WTC11 (cell line): ENCODE measurements around the gene N4BP2L2. TPM values are rescaled to one million over a fixed set of nuclear protein-coding genes. Genes with fewer than 3 reads are reported as not detected.

Experiments
- ATAC-seq: fragments of 200-7000 bp; cut with Tn5 transposase; 2 replicates; pipeline ENCODE4 v1.10.0; 2021; ENCODE audit warnings: mild to moderate bottlenecking, moderate library complexity
- CTCF ChIA-PET: fragments of 300-600 bp; sonication (Branson Sonifier 250); formaldehyde crosslinking; loops from one replicate; lab custom pipeline; 2021; ENCODE audit warnings: antibody characterized with exemption; lab: Charles Lee
- POLR2A ChIA-PET: fragments of 350-600 bp; sonication (Branson Sonifier 250); formaldehyde crosslinking; loops from one replicate; lab custom pipeline; 2021; ENCODE audit warnings: antibody characterized with exemption; lab: Charles Lee
- DNase-seq: peaks from one replicate; pipeline ENCODE4 v3.0.0; 2021; ENCODE audit warnings: low spot score
- H3K27ac Mint-ChIP-seq: 2 replicates; pipeline ENCODE4 v1.8.0; 2021; ENCODE audit warnings: mixed read lengths
- H3K27me3 Mint-ChIP-seq: 2 replicates; pipeline ENCODE4 v1.8.0; 2021; ENCODE audit warnings: low read depth, mild to moderate bottlenecking, moderate library complexity, mixed read lengths
- H3K36me3 Mint-ChIP-seq: 2 replicates; pipeline ENCODE4 v1.8.0; 2021; ENCODE audit warnings: mixed read lengths
- H3K4me1 Mint-ChIP-seq: 2 replicates; pipeline ENCODE4 v1.8.0; 2022; ENCODE audit warnings: mixed read lengths
- H3K4me3 Mint-ChIP-seq: 2 replicates; pipeline ENCODE4 v1.8.0; 2021; ENCODE audit warnings: mild to moderate bottlenecking, moderate library complexity, mixed read lengths
- H3K9me3 Mint-ChIP-seq: 2 replicates; pipeline ENCODE4 v1.8.0; 2021; ENCODE audit warnings: mixed read lengths
- EMX1 ChIP-seq: fragments of 250-450 bp; sonication (Bioruptor Pico); IDR thresholded peaks from 2 replicates; pipeline ENCODE4 v1.8.0; 2021; ENCODE audit warnings: mild to moderate bottlenecking
- ETV6 ChIP-seq: sonication (generic); formaldehyde crosslinking; IDR thresholded peaks from 2 replicates; pipeline ENCODE4 v1.8.1; 2022; ENCODE audit warnings: mild to moderate bottlenecking, missing genetic modification reagents
- FOXJ3 ChIP-seq: sonication (generic); formaldehyde crosslinking; IDR thresholded peaks from 2 replicates; pipeline ENCODE4 v1.9.0; 2021; ENCODE audit warnings: missing genetic modification reagents, mild to moderate bottlenecking, borderline replicate concordance
- KAT7 ChIP-seq: sonication (generic); formaldehyde crosslinking; IDR thresholded peaks from 2 replicates; pipeline ENCODE4 v1.8.1; 2023; ENCODE audit warnings: missing genetic modification reagents, mild to moderate bottlenecking, borderline replicate concordance
- NR1H2 ChIP-seq: sonication (generic); formaldehyde crosslinking; IDR thresholded peaks from 2 replicates; pipeline ENCODE4 v1.9.0; 2021; ENCODE audit warnings: mild to moderate bottlenecking, moderate library complexity, missing genetic modification reagents
- TCF7 ChIP-seq: sonication (generic); formaldehyde crosslinking; IDR thresholded peaks from 2 replicates; pipeline ENCODE4 v1.8.0; 2022; ENCODE audit warnings: mild to moderate bottlenecking, low read depth, missing genetic modification reagents, moderate library complexity
- TP53 ChIP-seq: sonication (generic); formaldehyde crosslinking; IDR thresholded peaks from 2 replicates; pipeline ENCODE4 v1.8.1; 2023; ENCODE audit warnings: mild to moderate bottlenecking, missing genetic modification reagents
- ZNF121 ChIP-seq: sonication (generic); formaldehyde crosslinking; IDR thresholded peaks from 2 replicates; pipeline ENCODE4 v1.8.0; 2023; ENCODE audit warnings: missing genetic modification reagents
- ZNF317 ChIP-seq: sonication (generic); formaldehyde crosslinking; IDR thresholded peaks from 2 replicates; pipeline ENCODE4 v1.8.1; 2023; ENCODE audit warnings: low read depth, mild to moderate bottlenecking, moderate library complexity, missing genetic modification reagents, borderline replicate concordance
- ZNF416 ChIP-seq: fragments of 250-450 bp; sonication (Bioruptor Pico); IDR thresholded peaks from 2 replicates; pipeline ENCODE4 v1.9.0; 2021; ENCODE audit warnings: mild to moderate bottlenecking, inconsistent platforms
- ZNF423 ChIP-seq: fragments of 250-450 bp; sonication (Bioruptor Pico); IDR thresholded peaks from 2 replicates; pipeline ENCODE4 v2.1.2; 2022; ENCODE audit warnings: mild to moderate bottlenecking, moderate library complexity
- total RNA-seq: library from RNA; stranded (reverse); gene quantifications from 3 replicates; pipeline ENCODE4 v1.2.3, GENCODE V29; 2021
- TF ChIP-seq, protein P1 (sequence below): sonication (generic); formaldehyde crosslinking; IDR thresholded peaks from 2 replicates; pipeline ENCODE4 v1.8.1; 2023; ENCODE audit warnings: mild to moderate bottlenecking, missing genetic modification reagents, borderline replicate concordance
- TF ChIP-seq, protein P2 (sequence below): sonication (generic); formaldehyde crosslinking; IDR thresholded peaks from 2 replicates; pipeline ENCODE4 v1.8.1; 2023; ENCODE audit warnings: mild to moderate bottlenecking, missing genetic modification reagents, moderate library complexity
- TF ChIP-seq, protein P3 (sequence below): sonication (generic); formaldehyde crosslinking; IDR thresholded peaks from 2 replicates; pipeline ENCODE4 v1.8.0; 2023; ENCODE audit warnings: missing genetic modification reagents
- TF ChIP-seq, protein P4 (sequence below): sonication (generic); formaldehyde crosslinking; IDR thresholded peaks from 2 replicates; pipeline ENCODE4 v1.8.1; 2022; ENCODE audit warnings: low read depth, mild to moderate bottlenecking, moderate library complexity, missing genetic modification reagents, borderline replicate concordance
- TF ChIP-seq, protein P5 (sequence below): sonication (generic); formaldehyde crosslinking; IDR thresholded peaks from 2 replicates; pipeline ENCODE4 v1.8.0; 2022; ENCODE audit warnings: mild to moderate bottlenecking, missing genetic modification reagents
- TF ChIP-seq, protein P6 (sequence below): fragments of 250-450 bp; sonication (Bioruptor Pico); IDR thresholded peaks from 2 replicates; pipeline ENCODE4 v1.8.0; 2021; ENCODE audit warnings: mild to moderate bottlenecking
- TF ChIP-seq, protein P7 (sequence below): sonication (generic); formaldehyde crosslinking; IDR thresholded peaks from 2 replicates; pipeline ENCODE4 v1.8.0; 2022; ENCODE audit warnings: mild to moderate bottlenecking, missing genetic modification reagents

The N4BP2L2 gene
- total RNA-seq, 1 experiment from 2014 or later = 68.9 TPM

DNA sequence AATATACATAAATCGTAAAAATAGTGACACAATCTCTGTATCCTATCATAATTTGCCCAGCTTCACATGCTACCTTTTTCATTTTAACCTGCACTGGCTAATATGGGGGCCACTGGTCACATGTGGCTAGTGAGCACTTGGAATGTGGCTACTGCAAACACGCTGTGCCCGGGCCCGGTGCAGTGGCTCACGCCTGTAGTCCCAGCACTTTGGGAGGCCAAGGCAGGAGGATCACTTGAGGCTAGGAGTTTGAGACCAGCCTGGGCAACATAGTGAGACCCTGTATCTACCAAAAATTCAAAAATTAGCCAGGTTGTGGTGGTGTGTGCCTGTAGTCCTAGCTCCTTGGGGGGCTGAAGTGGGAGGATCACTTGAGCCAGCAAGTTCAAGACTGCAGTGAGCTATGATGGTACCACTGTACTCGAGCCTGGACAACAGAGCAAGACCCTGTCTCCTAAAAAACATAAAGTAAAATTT lies 109.1 kb downstream of the N4BP2L2 start:
- DNase-seq (no peak), ATAC-seq (no peak)
- H3K27me3 Mint-ChIP-seq = peaks cover 11% of the 10 kb centered on the region
- no peak overlapping the region for H3K4me3 Mint-ChIP-seq
- ChIA-PET POLR2A (no interaction called here), CTCF (no interaction called here)
- H3K4me1 Mint-ChIP-seq = peaks cover 21% of the 10 kb centered on the region
- no peak overlapping the region for H3K27ac Mint-ChIP-seq
- no peaks in the 10 kb centered on the region for H3K36me3 Mint-ChIP-seq
- TF ChIP-seq ZNF121 (CRISPR knock-in tag) (peak; percentile 89), TP53 (CRISPR knock-in tag) (no peak)
- TF ChIP-seq, all 79 proteins: peak for 1
- H3K9me3 Mint-ChIP-seq = no peaks in the 10 kb centered on the region

DNA sequence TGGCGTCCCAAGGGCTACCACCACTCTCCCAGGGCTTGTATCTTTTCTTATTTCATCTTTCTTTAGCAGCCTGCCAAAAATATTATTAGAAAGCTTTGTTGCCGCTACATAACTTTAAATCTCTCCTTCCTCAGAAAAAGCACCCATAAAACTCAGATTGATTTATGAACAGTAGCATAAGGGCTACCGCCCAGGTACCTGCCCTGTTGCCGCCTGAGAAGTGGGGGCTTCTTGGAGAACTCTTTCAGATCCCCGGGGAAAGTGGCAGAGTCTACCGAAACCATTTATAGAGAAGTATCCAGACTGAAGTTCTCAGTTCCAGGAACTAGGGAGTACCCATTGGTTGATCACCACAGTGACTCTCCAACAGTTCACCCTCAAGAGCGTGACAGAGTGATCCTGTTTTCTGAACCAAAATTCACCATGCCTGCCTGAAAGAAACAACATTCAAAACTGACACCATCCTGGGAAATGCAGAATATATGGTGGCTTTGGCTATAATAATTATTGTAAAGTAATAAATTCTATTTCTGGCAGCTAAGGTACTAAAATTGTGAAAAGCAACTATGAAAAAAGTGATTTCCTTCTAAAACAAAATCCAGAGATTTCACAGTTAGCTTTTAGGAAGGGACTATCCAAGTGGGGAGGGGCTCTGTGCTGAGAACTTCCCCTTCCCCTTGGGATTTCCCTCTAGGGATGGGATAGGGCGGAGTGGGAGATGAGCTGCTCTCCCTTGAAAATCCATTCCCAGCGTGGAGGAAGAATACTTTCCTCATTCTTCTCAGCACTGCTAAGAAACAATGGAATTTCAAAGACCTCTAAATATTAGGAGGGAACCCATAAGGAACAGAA lies 109.8 kb downstream of the N4BP2L2 start:
- Mint-ChIP-seq H3K9me3 (no peaks in the 10 kb centered on the region), H3K4me3 (peak overlapping the region; percentile 73), H3K36me3 (no peaks in the 10 kb centered on the region), H3K4me1 (peaks cover 27% of the 10 kb centered on the region), H3K27ac (peak overlapping the region; percentile 8; the same call in 1 of the 2 replicates), H3K27me3 (peaks cover 11% of the 10 kb centered on the region)
- ChIA-PET CTCF (interaction anchor here (0.6 to 1.7 kb wide), 7 partner anchors 14 to 1005 kb away, joined by 3 to 6 read pairs (median 3); partner anchors contain the start of gene PDS5B), POLR2A (interaction anchor here (1.1 to 2.2 kb wide), 2 partner anchors 20 to 113 kb away, joined by 3 to 9 read pairs; partner anchors contain the start of genes BRCA2 and ZAR1L)
- TF ChIP-seq, protein P1, sequence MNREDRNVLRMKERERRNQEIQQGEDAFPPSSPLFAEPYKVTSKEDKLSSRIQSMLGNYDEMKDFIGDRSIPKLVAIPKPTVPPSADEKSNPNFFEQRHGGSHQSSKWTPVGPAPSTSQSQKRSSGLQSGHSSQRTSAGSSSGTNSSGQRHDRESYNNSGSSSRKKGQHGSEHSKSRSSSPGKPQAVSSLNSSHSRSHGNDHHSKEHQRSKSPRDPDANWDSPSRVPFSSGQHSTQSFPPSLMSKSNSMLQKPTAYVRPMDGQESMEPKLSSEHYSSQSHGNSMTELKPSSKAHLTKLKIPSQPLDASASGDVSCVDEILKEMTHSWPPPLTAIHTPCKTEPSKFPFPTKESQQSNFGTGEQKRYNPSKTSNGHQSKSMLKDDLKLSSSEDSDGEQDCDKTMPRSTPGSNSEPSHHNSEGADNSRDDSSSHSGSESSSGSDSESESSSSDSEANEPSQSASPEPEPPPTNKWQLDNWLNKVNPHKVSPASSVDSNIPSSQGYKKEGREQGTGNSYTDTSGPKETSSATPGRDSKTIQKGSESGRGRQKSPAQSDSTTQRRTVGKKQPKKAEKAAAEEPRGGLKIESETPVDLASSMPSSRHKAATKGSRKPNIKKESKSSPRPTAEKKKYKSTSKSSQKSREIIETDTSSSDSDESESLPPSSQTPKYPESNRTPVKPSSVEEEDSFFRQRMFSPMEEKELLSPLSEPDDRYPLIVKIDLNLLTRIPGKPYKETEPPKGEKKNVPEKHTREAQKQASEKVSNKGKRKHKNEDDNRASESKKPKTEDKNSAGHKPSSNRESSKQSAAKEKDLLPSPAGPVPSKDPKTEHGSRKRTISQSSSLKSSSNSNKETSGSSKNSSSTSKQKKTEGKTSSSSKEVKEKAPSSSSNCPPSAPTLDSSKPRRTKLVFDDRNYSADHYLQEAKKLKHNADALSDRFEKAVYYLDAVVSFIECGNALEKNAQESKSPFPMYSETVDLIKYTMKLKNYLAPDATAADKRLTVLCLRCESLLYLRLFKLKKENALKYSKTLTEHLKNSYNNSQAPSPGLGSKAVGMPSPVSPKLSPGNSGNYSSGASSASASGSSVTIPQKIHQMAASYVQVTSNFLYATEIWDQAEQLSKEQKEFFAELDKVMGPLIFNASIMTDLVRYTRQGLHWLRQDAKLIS = no peak
- TF ChIP-seq ZNF416 (CRISPR knock-in tag) (no peak), EMX1 (CRISPR knock-in tag) (no peak)
- TF ChIP-seq, protein P2, sequence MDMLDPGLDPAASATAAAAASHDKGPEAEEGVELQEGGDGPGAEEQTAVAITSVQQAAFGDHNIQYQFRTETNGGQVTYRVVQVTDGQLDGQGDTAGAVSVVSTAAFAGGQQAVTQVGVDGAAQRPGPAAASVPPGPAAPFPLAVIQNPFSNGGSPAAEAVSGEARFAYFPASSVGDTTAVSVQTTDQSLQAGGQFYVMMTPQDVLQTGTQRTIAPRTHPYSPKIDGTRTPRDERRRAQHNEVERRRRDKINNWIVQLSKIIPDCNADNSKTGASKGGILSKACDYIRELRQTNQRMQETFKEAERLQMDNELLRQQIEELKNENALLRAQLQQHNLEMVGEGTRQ (CRISPR knock-in tag) = no peak
- TF ChIP-seq, protein P3, sequence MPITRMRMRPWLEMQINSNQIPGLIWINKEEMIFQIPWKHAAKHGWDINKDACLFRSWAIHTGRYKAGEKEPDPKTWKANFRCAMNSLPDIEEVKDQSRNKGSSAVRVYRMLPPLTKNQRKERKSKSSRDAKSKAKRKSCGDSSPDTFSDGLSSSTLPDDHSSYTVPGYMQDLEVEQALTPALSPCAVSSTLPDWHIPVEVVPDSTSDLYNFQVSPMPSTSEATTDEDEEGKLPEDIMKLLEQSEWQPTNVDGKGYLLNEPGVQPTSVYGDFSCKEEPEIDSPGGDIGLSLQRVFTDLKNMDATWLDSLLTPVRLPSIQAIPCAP (CRISPR knock-in tag) = no peak
- DNase-seq (no peak), ATAC-seq (no peak)

DNA sequence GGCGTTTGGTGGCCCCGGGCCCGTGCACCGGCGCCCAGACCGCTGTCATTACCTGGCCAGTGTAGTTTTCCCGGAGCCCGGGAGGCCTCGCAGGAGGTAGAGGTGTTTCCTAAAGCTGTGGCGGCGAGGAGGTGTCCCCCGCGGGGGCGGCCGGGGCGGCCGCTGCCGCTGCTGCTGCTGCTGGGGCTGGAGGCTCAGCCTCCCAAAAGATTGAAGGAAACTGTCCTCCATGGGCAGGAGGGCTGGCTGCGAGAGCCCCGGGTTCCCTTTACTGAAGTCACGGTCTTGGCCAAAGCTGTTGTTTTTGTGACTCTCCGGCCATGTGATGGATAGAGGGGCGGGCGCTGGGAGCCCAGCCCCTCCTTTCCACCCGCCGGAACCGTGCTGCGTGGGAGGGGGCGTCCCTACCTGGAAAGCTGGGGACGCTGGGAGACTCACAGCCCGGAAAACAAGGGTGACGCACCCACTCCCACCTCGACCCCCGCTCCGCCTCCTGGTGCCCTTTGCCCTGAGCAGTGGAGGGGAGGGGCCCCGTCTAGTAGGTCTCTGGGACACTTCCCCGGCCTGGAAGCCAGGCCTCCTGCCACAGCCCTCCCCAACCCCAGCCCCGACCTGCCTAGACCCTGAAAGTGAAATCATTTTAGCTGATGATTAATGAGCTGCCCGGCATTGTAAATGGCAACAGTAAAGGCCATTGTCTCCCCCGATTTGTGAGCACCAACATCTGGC lies 110.6 kb downstream of the N4BP2L2 start, which contains the start of gene N4BP2L1:
Gene N4BP2L1, minus strand, starts transcription at position 279 of the 729 bp plus-strand sequence. Its CDS starts 48 bp downstream, at position 231.
- ChIA-PET POLR2A (interaction anchor here (1.0 to 2.2 kb wide), 3 partner anchors 19 to 113 kb away, joined by 3 to 9 read pairs (median 3); partner anchors contain the start of genes BRCA2 and ZAR1L), CTCF (interaction anchor here (0.6 to 1.7 kb wide), 8 partner anchors 13 to 1004 kb away, joined by 3 to 6 read pairs (median 4); partner anchors contain the start of gene PDS5B)
- no peaks in the 10 kb centered on the region for H3K36me3 Mint-ChIP-seq
- H3K9me3 Mint-ChIP-seq = no peaks in the 10 kb centered on the region
- ATAC-seq = peak; percentile 73
- H3K4me1 Mint-ChIP-seq = peaks cover 27% of the 10 kb centered on the region
- H3K27ac Mint-ChIP-seq = peak within 1 kb of the TSS; percentile 8; the same call in 1 of the 2 replicates
- peak; percentile 53 for DNase-seq
- peaks cover 11% of the 10 kb centered on the region for H3K27me3 Mint-ChIP-seq
- peak within 1 kb of the TSS; percentile 73 for H3K4me3 Mint-ChIP-seq
- TF ChIP-seq, protein P4, sequence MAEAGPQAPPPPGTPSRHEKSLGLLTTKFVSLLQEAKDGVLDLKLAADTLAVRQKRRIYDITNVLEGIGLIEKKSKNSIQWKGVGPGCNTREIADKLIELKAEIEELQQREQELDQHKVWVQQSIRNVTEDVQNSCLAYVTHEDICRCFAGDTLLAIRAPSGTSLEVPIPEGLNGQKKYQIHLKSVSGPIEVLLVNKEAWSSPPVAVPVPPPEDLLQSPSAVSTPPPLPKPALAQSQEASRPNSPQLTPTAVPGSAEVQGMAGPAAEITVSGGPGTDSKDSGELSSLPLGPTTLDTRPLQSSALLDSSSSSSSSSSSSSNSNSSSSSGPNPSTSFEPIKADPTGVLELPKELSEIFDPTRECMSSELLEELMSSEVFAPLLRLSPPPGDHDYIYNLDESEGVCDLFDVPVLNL = no peak
- no peak for TF ChIP-seq TCF7
- TF ChIP-seq ZNF423 = no peak
- 0 out of 2 replicates have a peak, but pooled peaks have one; percentile 19 for TF ChIP-seq ETV6 (CRISPR knock-in tag)
- TF ChIP-seq, protein P5, sequence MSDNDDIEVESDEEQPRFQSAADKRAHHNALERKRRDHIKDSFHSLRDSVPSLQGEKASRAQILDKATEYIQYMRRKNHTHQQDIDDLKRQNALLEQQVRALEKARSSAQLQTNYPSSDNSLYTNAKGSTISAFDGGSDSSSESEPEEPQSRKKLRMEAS (CRISPR knock-in tag) = no peak
- no peak for TF ChIP-seq TP53 (CRISPR knock-in tag)
- no peak for TF ChIP-seq FOXJ3 (CRISPR knock-in tag)
- TF ChIP-seq ZNF317 (CRISPR knock-in tag) = no peak
- no peak for TF ChIP-seq NR1H2 (CRISPR knock-in tag)
- TF ChIP-seq, protein P6, sequence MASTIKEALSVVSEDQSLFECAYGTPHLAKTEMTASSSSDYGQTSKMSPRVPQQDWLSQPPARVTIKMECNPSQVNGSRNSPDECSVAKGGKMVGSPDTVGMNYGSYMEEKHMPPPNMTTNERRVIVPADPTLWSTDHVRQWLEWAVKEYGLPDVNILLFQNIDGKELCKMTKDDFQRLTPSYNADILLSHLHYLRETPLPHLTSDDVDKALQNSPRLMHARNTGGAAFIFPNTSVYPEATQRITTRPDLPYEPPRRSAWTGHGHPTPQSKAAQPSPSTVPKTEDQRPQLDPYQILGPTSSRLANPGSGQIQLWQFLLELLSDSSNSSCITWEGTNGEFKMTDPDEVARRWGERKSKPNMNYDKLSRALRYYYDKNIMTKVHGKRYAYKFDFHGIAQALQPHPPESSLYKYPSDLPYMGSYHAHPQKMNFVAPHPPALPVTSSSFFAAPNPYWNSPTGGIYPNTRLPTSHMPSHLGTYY (CRISPR knock-in tag) = no peak
- no peak for TF ChIP-seq KAT7 (CRISPR knock-in tag)
- TF ChIP-seq, protein P7, sequence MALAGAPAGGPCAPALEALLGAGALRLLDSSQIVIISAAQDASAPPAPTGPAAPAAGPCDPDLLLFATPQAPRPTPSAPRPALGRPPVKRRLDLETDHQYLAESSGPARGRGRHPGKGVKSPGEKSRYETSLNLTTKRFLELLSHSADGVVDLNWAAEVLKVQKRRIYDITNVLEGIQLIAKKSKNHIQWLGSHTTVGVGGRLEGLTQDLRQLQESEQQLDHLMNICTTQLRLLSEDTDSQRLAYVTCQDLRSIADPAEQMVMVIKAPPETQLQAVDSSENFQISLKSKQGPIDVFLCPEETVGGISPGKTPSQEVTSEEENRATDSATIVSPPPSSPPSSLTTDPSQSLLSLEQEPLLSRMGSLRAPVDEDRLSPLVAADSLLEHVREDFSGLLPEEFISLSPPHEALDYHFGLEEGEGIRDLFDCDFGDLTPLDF = no peak
